HEK293 (cell line): Measurements from ENCODE around the gene ZNF202.

Experiments used
- GLI2 ChIP-seq: fragments of 450-650 bp; formaldehyde crosslinking; IDR thresholded peaks from 2 replicates; pipeline ENCODE4; 2017; ENCODE audit warnings: missing biosample characterization, missing genetic modification characterization, low read depth, borderline replicate concordance
- ZNF114 ChIP-seq: fragments of 450-650 bp; formaldehyde crosslinking; IDR thresholded peaks from 2 replicates; pipeline ENCODE4 v1.5.0; 2017; ENCODE audit warnings: missing biosample characterization, missing genetic modification characterization
- ZNF184 ChIP-seq: fragments of 450-650 bp; IDR thresholded peaks from 2 replicates; pipeline ENCODE4 v1.5.1; 2018; ENCODE audit warnings: missing biosample characterization, mild to moderate bottlenecking, missing genetic modification characterization
- ZNF2 ChIP-seq: fragments of 450-650 bp; formaldehyde crosslinking; IDR thresholded peaks from 2 replicates; pipeline ENCODE4 v1.5.1; 2016; ENCODE audit warnings: missing biosample characterization, missing genetic modification characterization
- ZNF274 ChIP-seq, 2 experiments: fragments of 200-500 bp in 1 of 2; fragments of 450-650 bp in 1 of 2; sonication (Bioruptor generic) in 1 of 2; formaldehyde crosslinking in 1 of 2; IDR thresholded peaks; 2 replicates each; pipeline versions ENCODE4 v1.5.1 to v1.6.1; 2014 to 2016; ENCODE audit warnings: borderline replicate concordance in 1 of 2, inconsistent platforms in 1 of 2, low read length in 1 of 2, missing biosample characterization in 1 of 2, missing genetic modification characterization in 1 of 2
- ZNF341 ChIP-seq: fragments of 450-650 bp; formaldehyde crosslinking; IDR thresholded peaks from 2 replicates; pipeline ENCODE4; 2016; ENCODE audit warnings: low read depth, missing biosample characterization, missing genetic modification characterization
- ZNF558 ChIP-seq: fragments of 450-650 bp; formaldehyde crosslinking; IDR thresholded peaks from 2 replicates; pipeline ENCODE4 v1.5.1; 2016; ENCODE audit warnings: missing biosample characterization, missing genetic modification characterization
- ZNF596 ChIP-seq: fragments of 450-650 bp; IDR thresholded peaks from 2 replicates; pipeline ENCODE4 v1.5.0; 2018; ENCODE audit warnings: missing biosample characterization, mild to moderate bottlenecking, missing genetic modification characterization, moderate library complexity
- ZNF660 ChIP-seq: fragments of 450-650 bp; IDR thresholded peaks from 2 replicates; pipeline ENCODE4 v1.5.1; 2018; ENCODE audit warnings: missing biosample characterization, mild to moderate bottlenecking, missing genetic modification characterization
- ZNF670 ChIP-seq: fragments of 450-650 bp; formaldehyde crosslinking; IDR thresholded peaks from 2 replicates; pipeline ENCODE4 v1.5.1; 2016; ENCODE audit warnings: missing biosample characterization, missing genetic modification characterization, low read depth
- ZNF768 ChIP-seq: fragments of 450-650 bp; formaldehyde crosslinking; IDR thresholded peaks from 2 replicates; pipeline ENCODE4 v1.5.1; 2018; ENCODE audit warnings: missing biosample characterization, mild to moderate bottlenecking, missing genetic modification characterization
- TF ChIP-seq, protein P1 (sequence below): fragments of 450-650 bp; formaldehyde crosslinking; IDR thresholded peaks from 2 replicates; pipeline ENCODE4 v1.5.1; 2016; ENCODE audit warnings: missing biosample characterization, missing genetic modification characterization

DNA sequence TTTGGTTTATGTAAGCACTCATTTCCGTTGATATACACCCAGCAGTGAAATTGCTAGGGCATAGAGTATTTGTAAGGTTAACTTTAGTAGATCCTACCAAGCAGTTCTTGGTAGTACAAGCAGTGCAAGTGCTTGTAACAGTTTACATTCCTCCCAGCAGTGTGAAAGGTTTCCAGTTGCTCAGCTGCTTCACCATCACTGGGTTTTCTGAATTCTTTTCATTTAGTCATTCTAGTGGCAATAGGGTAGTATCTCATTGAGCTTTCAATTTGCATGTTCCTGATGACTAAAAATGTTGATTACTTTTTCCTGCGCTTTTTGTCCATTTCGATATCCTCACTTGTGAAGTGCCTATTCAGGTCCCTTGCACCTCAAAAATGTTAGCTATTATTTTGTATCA, 34.3 kb downstream of the ZNF202 start:
- TF ChIP-seq, protein P1, sequence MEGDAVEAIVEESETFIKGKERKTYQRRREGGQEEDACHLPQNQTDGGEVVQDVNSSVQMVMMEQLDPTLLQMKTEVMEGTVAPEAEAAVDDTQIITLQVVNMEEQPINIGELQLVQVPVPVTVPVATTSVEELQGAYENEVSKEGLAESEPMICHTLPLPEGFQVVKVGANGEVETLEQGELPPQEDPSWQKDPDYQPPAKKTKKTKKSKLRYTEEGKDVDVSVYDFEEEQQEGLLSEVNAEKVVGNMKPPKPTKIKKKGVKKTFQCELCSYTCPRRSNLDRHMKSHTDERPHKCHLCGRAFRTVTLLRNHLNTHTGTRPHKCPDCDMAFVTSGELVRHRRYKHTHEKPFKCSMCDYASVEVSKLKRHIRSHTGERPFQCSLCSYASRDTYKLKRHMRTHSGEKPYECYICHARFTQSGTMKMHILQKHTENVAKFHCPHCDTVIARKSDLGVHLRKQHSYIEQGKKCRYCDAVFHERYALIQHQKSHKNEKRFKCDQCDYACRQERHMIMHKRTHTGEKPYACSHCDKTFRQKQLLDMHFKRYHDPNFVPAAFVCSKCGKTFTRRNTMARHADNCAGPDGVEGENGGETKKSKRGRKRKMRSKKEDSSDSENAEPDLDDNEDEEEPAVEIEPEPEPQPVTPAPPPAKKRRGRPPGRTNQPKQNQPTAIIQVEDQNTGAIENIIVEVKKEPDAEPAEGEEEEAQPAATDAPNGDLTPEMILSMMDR (tag by site-specific recombination): no peak
- TF ChIP-seq ZNF596 (tag by site-specific recombination) (no peak), ZNF114 (tag by site-specific recombination) (no peak), ZNF341 (tag by site-specific recombination) (no peak), ZNF670 (tag by site-specific recombination) (no peak), GLI2 (no peak), ZNF274 (IDR thresholded peaks at IDR 0.05; ENCODE audit: low read length) (no peak), ZNF274 (tag by site-specific recombination; IDR thresholded peaks at IDR 0.05; ENCODE audit: borderline replicate concordance) (no peak), ZNF184 (tag by site-specific recombination) (no peak), ZNF660 (tag by site-specific recombination) (no peak), ZNF768 (tag by site-specific recombination) (no peak), ZNF2 (tag by site-specific recombination) (no peak), ZNF558 (tag by site-specific recombination) (no peak)
